Cardiac fibroblast (primary cell): Measurements from ENCODE around the gene NRXN3.

Experiments used
- DNase-seq, 2 donors: peaks; one replicate each; pipeline versions ENCODE4 v3.0.0 to v3.0.0-alpha.2; 2010; ENCODE audit warnings: low read depth in 2 of 2
- H3K4me3 ChIP-seq, 2 donors: replicated peaks in 1 of 2; 1 replicate in 1 of 2; 2 replicates in 1 of 2; pipeline ENCODE4 v1.5.1; 2011; ENCODE audit warnings: low read depth in 2 of 2, low read length in 2 of 2, mild to moderate bottlenecking in 2 of 2, moderate library complexity in 1 of 2
- CTCF ChIP-seq: IDR thresholded peaks from one replicate; pipeline ENCODE4 v1.5.1; 2011; ENCODE audit warnings: low read depth, mild to moderate bottlenecking, low read length, inconsistent platforms

The NRXN3 gene

GRCh38 chr14:78947681-78948080 lies 777.5 kb downstream of the NRXN3 start:
- H3K4me3 ChIP-seq: no peak overlapping the region
- no peak for TF ChIP-seq CTCF
- DNase-seq: no peak

- TF ChIP-seq CTCF: no peak
- peak; percentile 39 to 56 for DNase-seq
- H3K4me3 ChIP-seq: no peak overlapping the region
These were observed 780.5 kb downstream of the NRXN3 start for GRCh38 chr14:78950649-78951048.

- H3K4me3 ChIP-seq: no peak overlapping the region
- no peak for TF ChIP-seq CTCF
- no peak for DNase-seq
These were observed 781.4 kb downstream of the NRXN3 start for GRCh38 chr14:78951602-78952001.

GRCh38 chr14:78959674-78960264 lies 789.6 kb downstream of the NRXN3 start:
- DNase-seq: peak; percentile 84 to 87
- no peak overlapping the region for H3K4me3 ChIP-seq
- TF ChIP-seq CTCF: peak; percentile 87

- H3K4me3 ChIP-seq: no peak overlapping the region
- peak; percentile 12 to 60 for DNase-seq
- TF ChIP-seq CTCF: no peak
These were observed 797.1 kb downstream of the NRXN3 start for GRCh38 chr14:78967111-78967809.

GRCh38 chr14:78968265-78968664 lies 798.1 kb downstream of the NRXN3 start:
- DNase-seq: no peak
- no peak for TF ChIP-seq CTCF
- no peak overlapping the region for H3K4me3 ChIP-seq
